NCI-H2029 (cell line): ENCODE measurements around the gene CALY.

ENCODE experiments used
- DNase-seq: peaks from one replicate; lab custom pipeline; 2025; lab: John Stamatoyannopoulos, UW

CALY gene

GRCh38 chr10:133350950-133351329 is 14.2 kb upstream of the CALY start:
- no peak for DNase-seq

- DNase-seq, result no peak
Measured at GRCh38 chr10:133350283-133350949, 13.7 kb upstream of the CALY start.

- no peak for DNase-seq
Measured at GRCh38 chr10:133349577-133350011, 12.9 kb upstream of the CALY start.

DNA sequence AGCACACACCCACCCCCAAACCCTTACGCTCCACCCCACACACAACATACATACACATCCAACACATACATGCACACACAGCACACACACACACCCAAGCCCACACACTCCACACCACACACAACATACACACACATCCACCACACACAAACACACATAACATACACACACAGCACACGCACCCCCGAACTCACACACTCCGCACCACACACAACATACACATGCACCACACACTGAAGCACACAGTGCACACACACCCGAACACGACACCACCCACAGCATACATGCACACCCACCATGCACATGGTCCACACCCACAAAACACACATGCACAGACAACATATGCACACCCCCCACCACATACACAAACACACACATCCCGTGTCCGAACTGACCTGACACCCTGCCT is 12.5 kb upstream of the CALY start:
- DNase-seq, result no peak

GRCh38 chr10:133347710-133348517 is 11.2 kb upstream of the CALY start:
- DNase-seq, result no peak

- no peak for DNase-seq
Measured at GRCh38 chr10:133346413-133346812, 9.7 kb upstream of the CALY start.

- no peak for DNase-seq
Measured at GRCh38 chr10:133344236-133344635, 7.5 kb upstream of the CALY start.

- DNase-seq, result no peak
Measured at GRCh38 chr10:133343558-133343957, 6.9 kb upstream of the CALY start.

DNA sequence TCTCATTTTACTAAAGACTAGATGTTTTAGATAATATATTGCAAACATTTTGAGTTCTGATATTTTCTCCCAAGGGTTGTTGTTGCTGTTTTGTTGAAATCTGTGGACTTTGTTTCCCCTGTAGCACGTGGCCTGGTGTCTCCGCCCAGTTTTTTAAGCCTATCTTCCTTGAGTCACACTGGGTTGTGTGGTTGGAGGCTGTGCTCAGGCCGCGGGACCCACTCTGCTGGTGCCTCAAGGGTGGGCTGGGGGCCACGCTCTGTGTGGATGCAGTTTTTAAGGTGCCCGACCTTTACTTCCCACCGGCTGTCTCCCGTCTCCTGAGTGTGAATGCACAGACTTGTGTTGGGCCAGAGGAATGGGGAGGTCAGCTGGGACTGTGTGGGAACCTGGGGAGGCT is 6.2 kb upstream of the CALY start:
- DNase-seq, result no peak

- no peak for DNase-seq
Measured at GRCh38 chr10:133341983-133342382, 5.3 kb upstream of the CALY start.

DNA sequence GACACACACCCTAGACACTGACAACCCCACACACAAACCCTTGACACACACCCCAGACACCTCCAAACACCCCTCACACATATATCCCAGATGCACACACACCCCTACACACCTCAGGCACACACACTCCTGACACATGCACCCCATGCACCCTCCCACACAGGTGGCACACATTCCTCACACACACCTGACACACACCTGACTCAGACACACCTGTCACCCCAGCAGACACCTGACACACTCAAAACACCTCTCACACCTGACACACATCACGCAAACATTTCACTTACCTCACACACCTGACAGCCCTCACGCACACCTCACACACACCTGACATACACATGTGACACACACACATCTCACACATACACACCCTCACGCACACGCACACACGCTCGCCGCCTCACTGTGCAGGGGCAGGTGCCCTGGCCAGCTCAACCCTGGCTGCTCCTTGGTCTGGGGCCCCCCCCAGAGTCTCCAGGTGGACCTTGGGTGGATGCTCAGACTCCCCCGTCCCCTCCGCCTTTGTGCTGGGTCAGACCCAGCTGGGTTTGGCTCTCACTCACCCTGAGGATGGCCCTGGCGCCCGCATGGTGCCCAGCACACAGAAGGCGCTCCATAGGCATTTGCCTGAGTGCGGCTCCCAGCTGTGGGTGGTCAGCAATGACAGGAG is 3.1 kb upstream of the CALY start:
- DNase-seq, result no peak

GRCh38 chr10:133338080-133339071 is 1.7 kb upstream of the CALY start:
- no peak for DNase-seq

DNA sequence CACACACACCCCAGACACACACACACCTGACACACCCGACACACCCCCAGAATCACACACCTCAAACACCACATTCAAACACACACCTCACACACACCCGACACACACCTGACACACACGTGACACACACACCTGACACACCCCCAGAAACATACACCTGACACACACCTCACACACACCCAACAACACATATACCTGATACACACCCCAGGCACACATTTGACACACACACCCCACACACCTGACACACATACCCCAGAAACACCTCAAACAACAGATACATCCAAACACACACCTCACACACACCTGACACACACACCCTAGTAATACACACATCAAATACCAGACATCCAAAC is 652 bp upstream of the CALY start:
- DNase-seq, result no peak

GRCh38 chr10:133336118-133336576 is 549 bp downstream of the CALY start:
- no peak for DNase-seq

DNA sequence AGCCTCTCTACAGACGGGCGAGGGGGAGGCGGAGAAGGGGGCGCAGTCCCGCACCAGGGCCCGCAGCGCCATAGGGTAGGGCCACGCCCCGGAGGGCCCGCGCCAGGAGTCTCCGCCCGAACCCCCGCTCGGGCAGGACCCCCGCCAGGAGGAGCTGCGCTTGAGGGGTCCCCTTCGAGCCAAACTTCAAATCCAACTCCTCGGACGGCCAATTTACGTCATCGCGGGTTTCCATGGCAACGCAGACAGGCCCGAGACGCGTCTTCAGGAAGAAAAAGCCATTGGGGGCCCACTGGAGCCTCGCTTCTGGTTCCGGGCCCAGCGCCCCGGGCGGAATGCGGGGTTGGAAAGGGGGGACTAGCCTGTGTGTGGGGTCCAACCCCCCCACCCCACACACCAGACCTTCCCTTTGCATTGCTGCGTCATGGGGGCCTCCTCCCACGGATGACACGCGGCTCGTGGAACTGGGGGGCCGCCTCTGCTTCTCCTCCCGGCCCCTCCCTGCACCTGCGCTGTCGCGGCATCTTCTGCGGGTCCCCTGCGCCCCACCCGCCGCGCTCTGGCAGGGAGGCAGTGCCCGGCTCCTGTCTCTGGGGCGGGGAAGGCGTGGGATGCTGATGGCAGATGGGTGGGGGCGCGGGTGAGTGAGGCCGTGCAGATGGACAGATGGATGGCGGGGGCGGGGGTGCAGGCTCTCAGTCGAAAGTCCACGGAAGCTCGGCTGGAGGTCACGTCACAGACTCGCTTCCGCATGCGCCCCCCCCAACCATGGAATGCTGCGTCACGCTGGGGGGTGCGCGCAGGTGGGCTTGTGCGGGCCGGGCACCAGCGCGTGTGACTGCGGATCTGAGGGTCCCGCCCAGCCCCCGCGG is 1.2 kb downstream of the CALY start:
- DNase-seq, result no peak

DNA sequence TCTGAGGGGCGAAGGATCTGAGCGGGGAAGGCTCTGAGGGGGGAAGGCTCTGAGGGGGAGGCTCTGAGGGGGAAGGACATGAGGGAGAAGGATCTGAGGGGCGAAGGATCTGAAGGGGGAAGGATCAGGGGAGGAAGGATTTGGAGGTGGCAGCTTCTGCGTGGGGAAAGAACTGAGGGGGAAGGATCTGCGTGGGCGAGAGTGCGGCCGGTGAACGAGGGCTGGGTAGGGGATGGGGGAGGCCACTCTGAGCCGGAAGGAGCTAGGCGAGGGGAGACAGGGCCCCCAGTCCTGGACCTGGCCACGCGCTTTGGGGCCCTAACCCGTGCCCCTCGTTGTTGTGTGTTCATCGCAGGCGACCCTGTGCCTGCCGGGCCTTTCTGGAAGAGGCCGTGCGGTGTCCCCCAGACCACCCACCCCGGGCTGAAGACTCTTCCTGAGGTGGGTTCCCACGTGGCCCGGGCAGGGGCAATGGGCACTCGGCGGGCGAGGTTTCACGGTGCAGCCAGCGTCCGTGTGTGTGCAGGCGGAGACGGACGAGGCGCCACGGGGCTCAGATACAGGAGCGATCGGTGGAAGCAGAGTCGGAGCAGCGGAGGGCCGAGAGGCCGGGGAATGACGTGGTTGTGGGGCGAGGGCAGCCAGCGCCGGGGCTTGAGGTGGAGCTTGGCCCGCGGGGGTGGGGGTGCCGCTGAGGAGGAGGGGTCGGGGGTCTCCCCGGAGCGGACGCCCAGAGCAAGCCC is 2.0 kb downstream of the CALY start:
- no peak for DNase-seq

DNA sequence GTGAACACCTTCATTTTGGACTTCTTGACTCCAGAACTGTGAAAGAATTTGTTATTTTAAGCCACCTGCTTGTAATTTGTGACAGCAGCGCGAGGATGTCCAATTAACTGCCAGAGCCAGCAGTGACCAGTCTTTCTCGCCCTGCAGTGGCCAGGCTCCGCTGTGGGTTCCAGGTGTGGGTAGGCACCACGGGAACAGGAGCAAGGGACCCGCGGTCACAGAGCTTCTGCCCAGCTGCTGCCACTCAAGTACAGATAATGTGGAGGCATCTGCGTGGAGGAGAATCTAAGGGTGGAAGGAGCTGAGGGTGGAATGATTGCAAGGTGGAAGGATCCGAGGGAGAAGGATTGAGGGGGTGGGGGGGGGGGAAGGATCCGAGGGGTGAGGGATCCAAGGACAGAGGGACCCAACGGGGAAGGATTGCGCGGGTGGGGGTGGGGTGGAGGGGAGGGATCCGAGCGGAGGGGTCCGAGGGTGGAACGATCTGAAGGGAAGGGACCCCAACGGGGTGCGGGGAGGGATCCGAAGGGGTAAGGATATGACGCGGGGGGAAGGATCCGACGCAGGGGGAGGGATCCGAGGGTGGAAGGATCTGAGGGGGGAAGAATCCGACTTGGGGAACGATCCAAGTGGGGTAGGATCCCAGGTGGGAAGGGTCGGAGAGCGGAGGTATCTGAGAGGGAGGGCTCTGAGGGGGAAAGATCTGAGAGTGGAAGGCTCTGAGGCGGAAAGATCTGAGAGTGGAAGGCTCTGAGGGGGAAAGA is 3.6 kb downstream of the CALY start:
- no peak for DNase-seq

DNA sequence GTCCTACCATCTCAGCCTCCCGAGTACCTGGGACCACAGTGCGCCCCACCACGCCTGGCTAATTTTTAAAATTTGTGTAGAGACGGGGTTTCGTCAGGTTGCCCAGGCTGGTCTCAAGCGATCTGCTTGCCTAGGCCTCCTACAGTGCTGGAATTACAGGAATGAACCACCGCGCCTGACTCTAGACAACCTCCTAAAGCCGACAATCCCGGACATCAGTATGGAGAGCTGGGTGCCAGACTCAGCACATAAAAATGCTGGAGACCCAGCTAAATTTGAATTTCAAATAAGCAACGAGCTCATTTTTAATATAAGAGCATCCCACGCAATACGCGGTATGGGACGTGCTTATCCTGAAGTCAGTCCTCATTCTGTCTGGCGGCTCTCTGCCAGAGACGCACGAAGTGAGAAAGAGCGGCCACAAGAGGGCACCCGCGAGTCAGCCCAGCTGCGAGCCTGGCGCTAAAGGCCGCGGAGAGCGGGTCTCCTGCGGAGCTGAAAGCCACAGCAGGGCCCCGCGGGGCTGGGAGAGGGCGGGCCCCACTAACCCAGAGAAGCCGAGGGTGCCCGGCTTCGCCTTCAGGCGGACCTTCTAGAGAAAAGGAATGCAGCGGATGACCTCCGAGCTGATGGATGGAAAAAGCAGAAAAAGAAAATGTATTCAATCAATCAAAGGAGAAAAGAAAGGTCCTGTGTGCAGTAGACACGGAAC is 7.0 kb downstream of the CALY start:
- peak; percentile 60 for DNase-seq
